ENCODE data around the gene SPG11.

DNA sequence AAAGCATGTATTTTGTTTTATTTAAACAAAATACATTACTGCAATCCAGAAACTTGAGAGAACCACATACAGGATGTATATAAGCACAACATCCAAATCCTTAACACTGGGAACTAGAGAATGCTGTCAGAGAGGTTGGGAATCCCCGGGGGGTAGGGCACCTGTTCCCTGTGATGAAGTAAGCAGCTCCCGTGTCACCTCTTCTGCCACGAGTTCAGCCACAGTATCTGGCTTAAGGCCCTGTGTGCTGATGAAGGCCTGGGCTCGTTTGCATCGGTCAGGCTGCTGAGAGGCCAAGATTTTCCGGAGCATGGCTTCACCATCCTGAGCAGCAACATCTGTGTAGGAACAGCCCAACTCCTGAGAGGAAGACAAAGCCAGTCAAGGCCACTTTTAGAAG, 90.1 kb downstream of the SPG11 start:
- TF ChIP-seq, protein P1, sequence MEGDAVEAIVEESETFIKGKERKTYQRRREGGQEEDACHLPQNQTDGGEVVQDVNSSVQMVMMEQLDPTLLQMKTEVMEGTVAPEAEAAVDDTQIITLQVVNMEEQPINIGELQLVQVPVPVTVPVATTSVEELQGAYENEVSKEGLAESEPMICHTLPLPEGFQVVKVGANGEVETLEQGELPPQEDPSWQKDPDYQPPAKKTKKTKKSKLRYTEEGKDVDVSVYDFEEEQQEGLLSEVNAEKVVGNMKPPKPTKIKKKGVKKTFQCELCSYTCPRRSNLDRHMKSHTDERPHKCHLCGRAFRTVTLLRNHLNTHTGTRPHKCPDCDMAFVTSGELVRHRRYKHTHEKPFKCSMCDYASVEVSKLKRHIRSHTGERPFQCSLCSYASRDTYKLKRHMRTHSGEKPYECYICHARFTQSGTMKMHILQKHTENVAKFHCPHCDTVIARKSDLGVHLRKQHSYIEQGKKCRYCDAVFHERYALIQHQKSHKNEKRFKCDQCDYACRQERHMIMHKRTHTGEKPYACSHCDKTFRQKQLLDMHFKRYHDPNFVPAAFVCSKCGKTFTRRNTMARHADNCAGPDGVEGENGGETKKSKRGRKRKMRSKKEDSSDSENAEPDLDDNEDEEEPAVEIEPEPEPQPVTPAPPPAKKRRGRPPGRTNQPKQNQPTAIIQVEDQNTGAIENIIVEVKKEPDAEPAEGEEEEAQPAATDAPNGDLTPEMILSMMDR (IDR thresholded peaks at IDR 0.05), result no peak
- TF ChIP-seq, protein P2, sequence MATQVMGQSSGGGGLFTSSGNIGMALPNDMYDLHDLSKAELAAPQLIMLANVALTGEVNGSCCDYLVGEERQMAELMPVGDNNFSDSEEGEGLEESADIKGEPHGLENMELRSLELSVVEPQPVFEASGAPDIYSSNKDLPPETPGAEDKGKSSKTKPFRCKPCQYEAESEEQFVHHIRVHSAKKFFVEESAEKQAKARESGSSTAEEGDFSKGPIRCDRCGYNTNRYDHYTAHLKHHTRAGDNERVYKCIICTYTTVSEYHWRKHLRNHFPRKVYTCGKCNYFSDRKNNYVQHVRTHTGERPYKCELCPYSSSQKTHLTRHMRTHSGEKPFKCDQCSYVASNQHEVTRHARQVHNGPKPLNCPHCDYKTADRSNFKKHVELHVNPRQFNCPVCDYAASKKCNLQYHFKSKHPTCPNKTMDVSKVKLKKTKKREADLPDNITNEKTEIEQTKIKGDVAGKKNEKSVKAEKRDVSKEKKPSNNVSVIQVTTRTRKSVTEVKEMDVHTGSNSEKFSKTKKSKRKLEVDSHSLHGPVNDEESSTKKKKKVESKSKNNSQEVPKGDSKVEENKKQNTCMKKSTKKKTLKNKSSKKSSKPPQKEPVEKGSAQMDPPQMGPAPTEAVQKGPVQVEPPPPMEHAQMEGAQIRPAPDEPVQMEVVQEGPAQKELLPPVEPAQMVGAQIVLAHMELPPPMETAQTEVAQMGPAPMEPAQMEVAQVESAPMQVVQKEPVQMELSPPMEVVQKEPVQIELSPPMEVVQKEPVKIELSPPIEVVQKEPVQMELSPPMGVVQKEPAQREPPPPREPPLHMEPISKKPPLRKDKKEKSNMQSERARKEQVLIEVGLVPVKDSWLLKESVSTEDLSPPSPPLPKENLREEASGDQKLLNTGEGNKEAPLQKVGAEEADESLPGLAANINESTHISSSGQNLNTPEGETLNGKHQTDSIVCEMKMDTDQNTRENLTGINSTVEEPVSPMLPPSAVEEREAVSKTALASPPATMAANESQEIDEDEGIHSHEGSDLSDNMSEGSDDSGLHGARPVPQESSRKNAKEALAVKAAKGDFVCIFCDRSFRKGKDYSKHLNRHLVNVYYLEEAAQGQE (IDR thresholded peaks at IDR 0.05; ENCODE audit: insufficient read depth in 1 of 2, low read depth in 2 of 2, low read length in 1 of 2), result no peak
- TF ChIP-seq SIN3A (IDR thresholded peaks at IDR 0.05; ENCODE audit: borderline replicate concordance, insufficient read depth, low read depth, low read length) (no peak), POLR2AphosphoS5 (IDR thresholded peaks at IDR 0.05; ENCODE audit: low read depth, low read length) (no peak)

Data from Panc1 (cell line).